ENCODE measurements around the gene A2M. TPM values are rescaled to one million over a fixed set of nuclear protein-coding genes. Genes with fewer than 3 reads are reported as not detected.

Gene A2M
- total and polyA plus RNA-seq, 4 experiments from 2014 or later = 3.0 to 3.2 (median 3.1) TPM; not detected in 1

DNA sequence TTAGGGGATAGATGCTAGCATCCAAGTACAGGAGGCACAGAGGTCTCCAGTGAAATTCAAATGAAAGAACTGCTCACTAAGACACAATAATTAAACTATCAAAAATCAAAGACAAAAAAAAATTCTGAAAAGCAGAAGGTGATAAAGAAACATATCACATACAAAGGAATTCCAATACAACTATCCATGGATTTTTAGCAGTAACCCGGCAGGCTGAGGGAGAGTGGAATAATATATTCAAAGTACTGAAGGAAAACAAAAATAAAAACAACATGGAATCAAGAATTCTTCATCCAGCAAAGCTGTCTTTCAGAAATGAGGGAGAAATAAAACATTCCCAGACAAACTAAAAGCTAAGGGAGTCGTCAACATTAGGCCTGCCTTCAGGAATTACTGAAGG, 31.9 kb downstream of the A2M start:
- Histone ChIP-seq H3K4me3 (ENCODE audit: low read length in 2 of 2) (no peak overlapping the region), H3K9me3 (ENCODE audit: control insufficient read depth in 1 of 2, low read length in 2 of 2) (no peaks in the 10 kb centered on the region), H3K27me3 (ENCODE audit: insufficient read depth, low read length) (no peaks in the 10 kb centered on the region), H3K36me3 (ENCODE audit: insufficient read depth, low read length) (no peaks in the 10 kb centered on the region), H3K4me1 (ENCODE audit: insufficient read depth, low read length) (no peaks in the 10 kb centered on the region), H3K27ac (ENCODE audit: low read depth, low read length) (no peak overlapping the region)
- Mint-ChIP-seq H3K36me3 (peaks cover 23 to 31% of the 10 kb centered on the region in 2 donors), H3K27me3 (peaks cover 0 to 2% of the 10 kb centered on the region in 2 donors), H3K4me1 (peaks cover 0 to 9% (median 5%) of the 10 kb centered on the region in 4 donors), H3K27ac (peak overlapping the region in 2 of 7 donors; percentile 14 to 86), H3K9me3 (peaks cover 0 to 22% (median 19%) of the 10 kb centered on the region in 8 donors), H3K4me3 (no peak overlapping the region)
- POLR2A ChIA-PET (ENCODE audit: partially characterized antibody) = interaction anchor here (0.6 kb wide), 1 partner anchor 134 kb away, joined by 3 read pairs; no protein-coding TSS in a partner anchor
- intact Hi-C loops (cut with micrococcal nuclease) = no loop called here
- no peak for DNase-seq
- CTCF ChIA-PET (ENCODE audit: partially characterized antibody) = interaction anchor here (1.1 kb wide), 1 partner anchor 10 kb away, joined by 3 read pairs; no protein-coding TSS in a partner anchor

DNA sequence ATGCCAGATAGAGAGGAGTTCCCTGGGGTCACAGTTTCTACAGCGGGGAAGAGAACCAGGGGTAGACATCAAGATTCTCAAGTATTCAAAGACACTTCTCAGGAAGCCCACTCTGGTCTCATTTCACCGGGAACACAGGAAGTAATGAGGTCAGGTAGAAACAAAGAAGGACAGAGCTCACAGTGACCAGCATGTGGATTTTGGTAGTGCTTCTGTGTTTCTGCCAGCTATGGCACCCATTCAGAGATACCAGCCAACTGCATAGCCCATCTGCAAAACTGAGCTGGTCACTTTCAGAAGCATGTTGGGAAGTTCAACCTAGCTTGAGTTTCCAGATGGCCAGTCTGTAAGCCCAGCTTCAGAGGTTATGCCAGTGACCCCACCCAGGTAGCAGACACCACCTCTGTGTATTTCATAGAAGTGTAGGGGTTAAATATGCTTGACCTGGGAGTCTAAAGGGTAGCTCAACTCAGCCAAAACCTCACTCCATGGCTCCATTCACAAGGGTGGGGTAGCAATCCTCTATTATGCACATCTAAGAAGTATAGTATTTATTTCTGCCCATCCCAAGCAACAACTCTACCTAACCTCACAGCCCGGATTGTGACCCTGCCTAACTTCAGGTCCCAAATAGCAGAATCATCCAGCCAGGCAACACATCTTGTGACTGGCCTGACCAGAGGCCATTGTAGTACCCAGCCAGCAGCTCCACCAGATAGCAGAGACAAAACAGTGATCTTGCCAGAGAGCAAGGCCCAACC, 33.9 kb downstream of the A2M start:
- Histone ChIP-seq H3K9me3 (ENCODE audit: control insufficient read depth in 1 of 2, low read length in 2 of 2) (no peaks in the 10 kb centered on the region), H3K4me3 (ENCODE audit: low read length in 2 of 2) (no peak overlapping the region), H3K4me1 (ENCODE audit: insufficient read depth, low read length) (no peaks in the 10 kb centered on the region), H3K27ac (ENCODE audit: low read depth, low read length) (no peak overlapping the region), H3K27me3 (ENCODE audit: insufficient read depth, low read length) (no peaks in the 10 kb centered on the region), H3K36me3 (ENCODE audit: insufficient read depth, low read length) (no peaks in the 10 kb centered on the region)
- Mint-ChIP-seq H3K9me3 (peaks cover 0 to 22% (median 19%) of the 10 kb centered on the region in 8 donors), H3K36me3 (peaks cover 31 to 46% of the 10 kb centered on the region in 2 donors), H3K27ac (peak overlapping the region in 1 of 7 donors; percentile 35), H3K4me3 (peak overlapping the region in 1 of 8 donors; percentile 3), H3K27me3 (peaks cover 0 to 2% of the 10 kb centered on the region in 2 donors), H3K4me1 (peaks cover 3 to 14% (median 6%) of the 10 kb centered on the region in 4 donors)
- DNase-seq = no peak
- ChIA-PET CTCF (ENCODE audit: partially characterized antibody) (interaction anchor here (0.8 kb wide), 1 partner anchor 18 kb away, joined by 3 read pairs; no protein-coding TSS in a partner anchor), POLR2A (ENCODE audit: partially characterized antibody) (no interaction called here)
- intact Hi-C loops (cut with micrococcal nuclease) = no loop called here

DNA sequence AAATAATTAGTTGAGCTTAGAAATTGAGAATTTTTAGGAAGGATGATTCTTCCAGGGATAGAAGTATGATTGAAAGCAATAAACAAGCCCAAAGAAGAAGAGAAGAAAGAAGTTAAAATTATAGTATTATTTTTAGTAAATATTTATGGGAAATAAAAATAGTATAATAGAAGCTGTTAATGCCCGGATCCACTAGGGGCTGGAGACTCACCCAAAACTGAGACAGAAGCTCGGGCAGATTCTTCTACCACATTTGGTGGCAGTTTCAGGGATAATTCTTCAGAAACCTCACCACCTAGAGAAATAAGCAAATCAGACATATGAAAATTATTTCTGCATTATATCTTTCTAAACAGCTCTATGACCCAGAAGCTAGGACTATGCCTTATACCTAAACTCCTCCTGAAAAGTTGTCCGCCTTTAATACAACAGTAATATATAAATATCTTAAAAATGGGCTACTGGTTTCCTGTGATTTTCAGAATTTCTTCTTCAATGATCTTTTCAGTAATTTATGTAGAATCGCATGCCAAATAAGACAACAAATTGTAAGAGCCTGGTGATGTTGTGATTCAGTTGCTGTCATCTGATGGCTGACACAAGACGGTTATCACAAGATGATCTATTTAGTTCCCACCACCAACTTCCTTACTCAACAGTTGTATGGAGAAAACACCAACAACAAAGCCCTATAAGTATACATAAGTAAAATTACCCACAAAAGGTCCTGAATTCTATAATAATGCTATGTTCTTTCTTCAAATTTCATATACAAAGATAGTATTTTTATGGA, 35.6 kb downstream of the A2M start:
- intact Hi-C loops (cut with micrococcal nuclease) = no loop called here
- Mint-ChIP-seq H3K9me3 (peaks cover 0 to 22% (median 19%) of the 10 kb centered on the region in 8 donors), H3K4me3 (no peak overlapping the region), H3K27me3 (peaks cover 0 to 2% of the 10 kb centered on the region in 2 donors), H3K36me3 (peaks cover 34 to 50% of the 10 kb centered on the region in 2 donors), H3K4me1 (peaks cover 2 to 14% (median 7%) of the 10 kb centered on the region in 4 donors), H3K27ac (no peak overlapping the region)
- Histone ChIP-seq H3K27me3 (ENCODE audit: insufficient read depth, low read length) (no peaks in the 10 kb centered on the region), H3K27ac (ENCODE audit: low read depth, low read length) (no peak overlapping the region), H3K4me3 (ENCODE audit: low read length in 2 of 2) (no peak overlapping the region), H3K9me3 (ENCODE audit: control insufficient read depth in 1 of 2, low read length in 2 of 2) (no peaks in the 10 kb centered on the region), H3K36me3 (ENCODE audit: insufficient read depth, low read length) (no peaks in the 10 kb centered on the region), H3K4me1 (ENCODE audit: insufficient read depth, low read length) (no peaks in the 10 kb centered on the region)
- DNase-seq = no peak
- ChIA-PET POLR2A (ENCODE audit: partially characterized antibody) (no interaction called here), CTCF (ENCODE audit: partially characterized antibody) (interaction anchor here (0.6 to 1.4 kb wide), 2 partner anchors 33 to 190 kb away, joined by 3 read pairs; no protein-coding TSS in a partner anchor)

DNA sequence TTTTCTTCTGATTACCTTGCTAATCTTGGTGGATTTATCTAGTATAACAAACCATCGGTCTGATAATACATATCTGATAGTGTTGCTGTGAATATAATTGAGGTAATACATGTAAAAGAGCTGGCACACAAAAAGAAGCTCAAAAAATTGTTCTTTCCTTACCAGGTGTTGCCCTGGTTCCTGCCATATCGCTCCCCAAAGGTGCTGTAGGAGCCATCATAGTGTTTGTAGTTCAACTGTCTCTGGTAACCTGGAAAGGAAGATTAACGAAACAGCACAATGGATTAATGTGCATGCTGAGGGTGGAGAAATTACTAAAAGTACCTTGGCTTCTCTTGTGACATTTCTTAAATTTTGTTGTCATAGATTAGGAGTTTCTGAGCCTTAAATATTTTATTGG, 36.6 kb downstream of the A2M start:
- no peak for DNase-seq
- peaks cover 2 to 14% (median 5%) of the 10 kb centered on the region in 4 donors for H3K4me1 Mint-ChIP-seq
- intact Hi-C loops (cut with micrococcal nuclease) = no loop called here
- Histone ChIP-seq H3K27me3 (ENCODE audit: insufficient read depth, low read length) (no peaks in the 10 kb centered on the region), H3K9me3 (ENCODE audit: control insufficient read depth in 1 of 2, low read length in 2 of 2) (no peaks in the 10 kb centered on the region), H3K4me3 (ENCODE audit: low read length in 2 of 2) (no peak overlapping the region), H3K27ac (ENCODE audit: low read depth, low read length) (no peak overlapping the region), H3K4me1 (ENCODE audit: insufficient read depth, low read length) (no peaks in the 10 kb centered on the region), H3K36me3 (ENCODE audit: insufficient read depth, low read length) (no peaks in the 10 kb centered on the region)
- peaks cover 0 to 2% of the 10 kb centered on the region in 2 donors for H3K27me3 Mint-ChIP-seq
- H3K4me3 Mint-ChIP-seq = no peak overlapping the region
- CTCF ChIA-PET (ENCODE audit: partially characterized antibody) = interaction anchor here (1.4 kb wide), 2 partner anchors 15 to 189 kb away, joined by 3 to 6 read pairs; no protein-coding TSS in a partner anchor
- H3K27ac Mint-ChIP-seq = no peak overlapping the region
- peaks cover 34 to 48% of the 10 kb centered on the region in 2 donors for H3K36me3 Mint-ChIP-seq
- POLR2A ChIA-PET (ENCODE audit: partially characterized antibody) = no interaction called here
- H3K9me3 Mint-ChIP-seq = peaks cover 0 to 21% (median 14%) of the 10 kb centered on the region in 8 donors

DNA sequence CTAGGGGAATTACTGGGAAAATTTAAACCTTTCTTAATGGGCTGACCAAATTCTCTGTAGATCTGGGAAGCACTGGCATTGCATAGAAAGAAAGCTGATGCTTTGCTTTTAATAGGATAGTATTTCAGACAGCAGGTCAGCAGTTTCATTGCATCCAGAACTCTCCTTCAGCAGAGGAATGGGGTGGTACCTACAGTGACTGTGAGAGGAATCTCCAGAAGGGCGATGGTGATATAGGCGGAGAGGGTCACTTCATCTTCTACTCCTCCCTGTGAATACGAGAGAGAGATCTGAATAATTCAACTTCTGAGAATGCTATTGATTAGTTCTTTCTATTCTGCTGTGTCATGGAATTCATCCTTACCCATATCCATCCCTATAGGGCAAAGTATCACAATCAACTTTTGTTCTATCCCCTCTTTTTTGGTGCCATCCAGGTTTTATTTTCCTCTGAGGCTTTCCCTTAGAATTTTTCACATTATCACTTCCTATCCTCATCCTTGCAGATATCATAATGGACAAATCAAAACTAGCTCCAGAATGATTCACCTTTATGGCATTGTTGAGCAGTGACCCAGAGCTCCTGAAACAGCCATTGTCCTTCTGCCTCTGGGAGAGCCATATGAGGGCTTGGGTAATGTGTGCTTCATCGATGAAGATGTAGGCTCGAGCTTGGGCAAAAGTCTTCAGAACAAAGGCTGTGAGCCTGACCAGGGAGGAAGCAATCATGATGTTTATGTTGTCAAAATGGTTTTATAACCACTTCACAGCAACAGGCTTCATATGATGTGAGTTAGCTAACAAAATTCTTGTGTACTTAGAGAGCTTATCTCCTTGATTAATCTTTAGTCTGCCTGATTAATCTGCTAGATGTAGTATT, 38.3 kb downstream of the A2M start:
- Histone ChIP-seq H3K9me3 (ENCODE audit: control insufficient read depth in 1 of 2, low read length in 2 of 2) (no peaks in the 10 kb centered on the region), H3K4me3 (ENCODE audit: low read length in 2 of 2) (no peak overlapping the region), H3K27me3 (ENCODE audit: insufficient read depth, low read length) (no peaks in the 10 kb centered on the region), H3K27ac (ENCODE audit: low read depth, low read length) (no peak overlapping the region), H3K36me3 (ENCODE audit: insufficient read depth, low read length) (no peaks in the 10 kb centered on the region), H3K4me1 (ENCODE audit: insufficient read depth, low read length) (no peaks in the 10 kb centered on the region)
- POLR2A ChIA-PET (ENCODE audit: partially characterized antibody) = no interaction called here
- H3K36me3 Mint-ChIP-seq = peaks cover 34 to 50% of the 10 kb centered on the region in 2 donors
- no peak overlapping the region for H3K4me3 Mint-ChIP-seq
- CTCF ChIA-PET (ENCODE audit: partially characterized antibody) = interaction anchor here (0.7 to 1.1 kb wide), 2 partner anchors 14 to 24 kb away, joined by 3 read pairs; no protein-coding TSS in a partner anchor
- H3K27ac Mint-ChIP-seq = no peak overlapping the region
- H3K9me3 Mint-ChIP-seq = peaks cover 0 to 11% (median 6%) of the 10 kb centered on the region in 8 donors
- DNase-seq = no peak
- peaks cover 2 to 14% (median 5%) of the 10 kb centered on the region in 4 donors for H3K4me1 Mint-ChIP-seq
- intact Hi-C loops (cut with micrococcal nuclease) = no loop called here
- no peaks in the 10 kb centered on the region for H3K27me3 Mint-ChIP-seq

DNA sequence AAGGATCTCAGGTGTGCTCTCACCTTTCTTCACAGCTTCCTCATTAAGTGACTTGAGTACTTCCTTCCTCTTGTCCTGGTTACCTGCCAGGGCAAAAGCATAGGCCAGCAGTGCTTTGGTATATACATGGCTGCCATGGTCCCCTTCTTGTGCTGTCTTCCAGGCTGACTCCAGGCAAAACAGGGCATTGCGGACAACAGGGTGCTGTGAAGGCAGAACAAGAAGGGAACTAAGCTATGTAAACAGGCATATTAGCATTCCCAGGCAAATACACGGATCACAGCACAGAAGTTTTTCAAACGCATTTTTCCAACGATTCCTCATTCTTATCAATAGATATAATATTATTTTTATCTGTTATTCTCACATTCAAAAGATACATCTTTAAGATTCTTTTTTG, 39.0 kb downstream of the A2M start:
- H3K9me3 Mint-ChIP-seq = peaks cover 0 to 6% (median 2%) of the 10 kb centered on the region in 8 donors
- H3K4me1 ChIP-seq (ENCODE audit: insufficient read depth, low read length) = no peaks in the 10 kb centered on the region
- H3K27ac Mint-ChIP-seq = no peak overlapping the region
- no peaks in the 10 kb centered on the region for H3K27me3 ChIP-seq (ENCODE audit: insufficient read depth, low read length)
- no peak for DNase-seq
- no peaks in the 10 kb centered on the region for H3K27me3 Mint-ChIP-seq
- ChIA-PET POLR2A (ENCODE audit: partially characterized antibody) (no interaction called here), CTCF (ENCODE audit: partially characterized antibody) (interaction anchor here (1.1 kb wide), 1 partner anchor 13 kb away, joined by 3 read pairs; no protein-coding TSS in a partner anchor)
- no peak overlapping the region for H3K4me3 Mint-ChIP-seq
- H3K9me3 ChIP-seq (ENCODE audit: control insufficient read depth in 1 of 2, low read length in 2 of 2) = no peaks in the 10 kb centered on the region
- H3K36me3 ChIP-seq (ENCODE audit: insufficient read depth, low read length) = no peaks in the 10 kb centered on the region
- H3K27ac ChIP-seq (ENCODE audit: low read depth, low read length) = no peak overlapping the region
- intact Hi-C loops (cut with micrococcal nuclease) = no loop called here
- H3K36me3 Mint-ChIP-seq = peaks cover 29 to 50% of the 10 kb centered on the region in 2 donors
- peaks cover 2 to 14% (median 5%) of the 10 kb centered on the region in 4 donors for H3K4me1 Mint-ChIP-seq
- no peak overlapping the region for H3K4me3 ChIP-seq (ENCODE audit: low read length in 2 of 2)
